ENCODE data around the gene CDH13. TPM values are rescaled to one million over a fixed set of nuclear protein-coding genes. Genes with fewer than 3 reads are reported as not detected.

The CDH13 gene
- total and polyA plus RNA-seq, 7 donors: 6.1 to 30.7 (median 22.8) TPM

- Histone ChIP-seq H3K4me3 (no peak overlapping the region), H3K9me3 (no peaks in the 10 kb centered on the region), H3K27ac (no peak overlapping the region), H3K4me1 (no peaks in the 10 kb centered on the region), H3K27me3 (ENCODE audit: insufficient read depth in 3 of 3, low read length in 2 of 3) (no peaks in the 10 kb centered on the region), H3K36me3 (ENCODE audit: insufficient read depth in 1 of 2, low read depth in 1 of 2) (no peaks in the 10 kb centered on the region)
- DNase-seq: no peak
- no peak for TF ChIP-seq CTCF (IDR thresholded peaks at IDR 0.05)
- WGBS, 3 donors: 91 to 94% (median 93%) methylated on average over 4 of the region's 4 CpGs
- intact Hi-C loops (cut with DNase I): no loop called here
- ATAC-seq: no peak
Observed at GRCh38 chr16:83609178-83609577, 982.4 kb downstream of the CDH13 start.

- 62 to 75% (median 68%) methylated on average over 7 of the region's 7 CpGs for WGBS, 3 donors
- intact Hi-C loops (cut with DNase I): no loop called here
- ATAC-seq: no peak
Observed at GRCh38 chr16:83615141-83615952, 988.6 kb downstream of the CDH13 start.

GRCh38 chr16:83615953-83616350 is 989.2 kb downstream of the CDH13 start:
- Histone ChIP-seq H3K36me3 (ENCODE audit: insufficient read depth in 1 of 2, low read depth in 1 of 2) (no peaks in the 10 kb centered on the region), H3K9me3 (no peaks in the 10 kb centered on the region), H3K27me3 (ENCODE audit: insufficient read depth in 3 of 3, low read length in 2 of 3) (no peaks in the 10 kb centered on the region), H3K4me1 (peaks cover 2% of the 10 kb centered on the region), H3K27ac (no peak overlapping the region), H3K4me3 (no peak overlapping the region)
- 75 to 91% (median 85%) methylated on average over 8 of the region's 8 CpGs for WGBS, 3 donors
- DNase-seq: no peak
- ATAC-seq: no peak
- no peak for TF ChIP-seq CTCF (IDR thresholded peaks at IDR 0.05)
- intact Hi-C loops (cut with DNase I): no loop called here

More at GRCh38 chr16:83615141-83615952, 988.6 kb downstream of the CDH13 start:
- Histone ChIP-seq H3K27ac (no peak overlapping the region), H3K27me3 (ENCODE audit: insufficient read depth in 3 of 3, low read length in 2 of 3) (no peaks in the 10 kb centered on the region), H3K4me1 (peaks cover 2% of the 10 kb centered on the region), H3K9me3 (no peaks in the 10 kb centered on the region), H3K4me3 (no peak overlapping the region), H3K36me3 (ENCODE audit: insufficient read depth in 1 of 2, low read depth in 1 of 2) (no peaks in the 10 kb centered on the region)
- TF ChIP-seq CTCF (IDR thresholded peaks at IDR 0.05): no peak
- DNase-seq: no peak

- no peaks in the 10 kb centered on the region for H3K36me3 ChIP-seq (ENCODE audit: insufficient read depth in 1 of 2, low read depth in 1 of 2)
- H3K27me3 ChIP-seq (ENCODE audit: insufficient read depth in 3 of 3, low read length in 2 of 3): no peaks in the 10 kb centered on the region
- no peak for TF ChIP-seq CTCF (IDR thresholded peaks at IDR 0.05)
- ATAC-seq: no peak
- peaks cover 2% of the 10 kb centered on the region for H3K4me1 ChIP-seq
- no peak overlapping the region for H3K27ac ChIP-seq
- no peak for DNase-seq
- H3K9me3 ChIP-seq: no peaks in the 10 kb centered on the region
- intact Hi-C loops (cut with DNase I): no loop called here
- WGBS, 3 donors: 53 to 61% (median 60%) methylated on average over 12 of the region's 12 CpGs
- H3K4me3 ChIP-seq: no peak overlapping the region
Observed at GRCh38 chr16:83619381-83620150, 992.8 kb downstream of the CDH13 start.

Measured in psoas muscle (tissue), 8 donors.